Retina (tissue), 1 donor: ENCODE results near the gene ARHGAP6.

Source experiments
- DNase-seq: peaks from one replicate; pipeline ENCODE4 v3.0.0-alpha.2; 2016

ARHGAP6 gene

DNA sequence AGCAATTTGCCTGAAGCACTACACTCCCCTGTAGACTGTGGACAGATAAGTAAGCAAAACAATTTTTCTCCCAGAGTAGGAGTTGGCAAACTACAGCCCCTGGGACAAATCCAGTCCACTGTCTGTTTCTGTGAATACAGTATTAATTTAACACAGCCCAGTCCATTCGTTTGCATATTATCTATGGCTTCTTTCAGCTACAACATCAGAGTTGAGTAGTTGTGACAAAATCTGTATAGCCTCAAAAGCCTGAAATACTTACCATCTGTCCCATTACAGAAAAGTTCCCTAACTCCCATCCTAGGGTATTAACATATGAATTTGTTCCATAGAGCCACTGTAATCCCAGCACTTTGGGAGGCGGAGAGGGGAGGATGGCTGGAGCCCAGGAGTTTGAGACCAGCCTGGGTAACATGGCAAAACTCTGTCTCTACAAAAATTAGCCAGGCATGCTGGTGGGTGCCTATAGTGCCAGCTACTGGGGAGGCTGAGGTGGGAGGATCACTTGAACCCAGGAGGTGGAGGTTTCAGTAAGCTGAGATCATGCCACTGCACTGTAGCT is 319.5 kb downstream of the ARHGAP6 start:
- DNase-seq: no peak

DNA sequence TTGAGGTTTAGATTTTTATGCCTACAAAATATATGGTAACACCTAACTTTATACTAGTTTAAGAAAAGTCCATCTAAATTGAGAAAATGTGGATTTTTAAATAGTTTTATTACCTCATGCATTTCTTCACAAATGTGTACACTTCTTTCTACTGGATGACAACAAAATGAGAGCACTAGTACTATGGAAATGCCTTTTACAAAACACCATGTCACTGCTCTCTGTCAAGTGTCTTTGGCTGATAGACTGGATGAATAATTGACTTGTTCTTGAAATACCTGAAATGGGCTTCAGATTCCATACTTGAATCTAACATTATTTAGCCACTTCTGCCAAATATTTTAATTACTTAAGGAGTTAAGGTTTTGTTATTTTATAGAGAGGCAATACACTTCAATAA is 323.0 kb downstream of the ARHGAP6 start:
- no peak for DNase-seq

DNA sequence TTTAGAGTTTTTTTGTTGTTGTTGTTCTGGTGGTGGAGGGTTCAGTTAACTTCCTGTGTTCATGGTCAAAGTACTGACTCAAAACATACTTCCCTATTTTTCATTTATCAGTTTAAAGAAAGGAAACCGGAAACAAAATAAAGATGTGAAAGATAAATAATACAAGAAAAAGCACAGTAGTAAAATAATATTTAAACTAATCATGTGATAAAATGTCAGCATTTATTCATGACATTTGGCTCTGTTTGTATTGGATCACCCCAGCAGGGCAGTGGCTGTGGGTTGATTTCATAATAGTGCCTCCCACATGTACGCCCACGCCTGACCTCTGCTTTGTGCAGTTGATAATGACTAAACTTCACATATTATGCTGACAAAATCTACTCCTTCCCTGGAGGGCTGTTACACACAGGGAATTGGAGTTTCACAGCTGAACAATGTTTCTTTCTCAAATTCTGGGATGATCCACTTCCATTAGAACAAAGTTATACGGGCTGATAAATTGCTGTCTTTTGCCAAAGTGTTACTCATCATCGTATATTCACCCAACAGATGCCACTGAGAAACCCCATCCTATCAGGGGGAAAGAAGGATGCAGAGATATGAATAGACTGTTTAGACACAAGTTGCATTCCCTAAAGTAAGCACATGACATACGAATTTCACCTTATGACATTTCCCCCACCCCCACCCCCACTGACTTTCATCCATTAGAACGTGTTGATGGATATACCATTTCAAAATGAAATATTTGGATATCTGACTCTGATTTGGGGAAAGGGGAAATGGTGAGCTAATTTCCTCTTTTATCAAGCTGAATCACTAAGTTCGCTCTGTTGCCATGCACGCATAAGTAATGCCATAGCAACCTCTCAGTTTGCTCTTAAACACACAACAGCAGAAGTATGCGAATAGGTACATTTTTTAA is 324.2 kb downstream of the ARHGAP6 start:
- no peak for DNase-seq

DNA sequence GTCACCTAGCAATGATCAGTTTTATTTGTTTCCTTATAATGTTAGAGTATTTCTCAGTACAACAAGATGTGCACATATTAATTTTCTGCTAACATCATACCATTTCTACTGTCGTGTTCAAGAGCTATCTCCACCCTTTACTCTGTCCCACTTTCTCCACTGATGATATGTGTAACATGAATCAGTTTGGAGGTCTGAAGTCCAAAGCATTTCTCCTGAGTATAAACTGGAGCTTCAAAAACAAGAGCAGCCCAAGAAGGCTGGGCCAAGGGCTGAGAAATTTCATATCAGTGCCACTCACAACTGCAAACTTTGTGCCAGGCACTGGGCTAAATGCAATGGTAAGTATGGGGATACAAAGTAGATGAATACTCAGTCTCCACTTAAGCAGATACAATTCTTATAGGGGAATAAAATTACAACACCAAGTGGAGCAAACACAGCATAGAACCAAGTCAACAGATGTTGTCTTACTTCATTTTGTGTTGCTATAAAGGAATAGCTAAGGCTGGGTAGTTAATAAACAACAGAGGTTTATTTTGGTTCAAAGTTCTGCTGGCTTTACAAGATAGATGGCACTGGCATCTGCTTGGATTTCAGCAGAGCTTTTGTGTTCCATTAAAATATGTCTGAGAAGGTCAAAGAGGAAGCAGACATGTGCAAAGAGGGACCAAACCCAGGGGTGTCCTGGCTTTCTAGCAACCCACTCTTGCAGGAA is 328.3 kb downstream of the ARHGAP6 start:
- DNase-seq: no peak

DNA sequence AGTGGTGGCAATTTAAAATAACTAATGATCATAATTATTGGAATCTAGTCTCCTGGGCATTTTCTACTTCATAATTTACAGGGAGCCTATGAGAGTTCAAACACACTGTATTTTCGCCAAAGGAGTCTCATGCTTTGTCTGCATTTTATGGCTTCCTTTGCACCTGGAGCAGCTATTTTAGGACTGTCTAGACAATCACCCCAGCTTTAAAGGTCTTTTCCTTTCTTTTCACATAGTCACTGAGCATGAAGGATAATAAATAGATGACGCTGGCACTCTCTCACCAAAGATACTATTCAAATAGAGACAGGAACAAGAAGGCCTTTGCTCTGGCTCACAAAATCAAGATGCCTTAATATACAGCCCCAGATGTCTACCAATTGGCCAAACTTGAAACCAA is 329.5 kb downstream of the ARHGAP6 start:
- DNase-seq: no peak

DNA sequence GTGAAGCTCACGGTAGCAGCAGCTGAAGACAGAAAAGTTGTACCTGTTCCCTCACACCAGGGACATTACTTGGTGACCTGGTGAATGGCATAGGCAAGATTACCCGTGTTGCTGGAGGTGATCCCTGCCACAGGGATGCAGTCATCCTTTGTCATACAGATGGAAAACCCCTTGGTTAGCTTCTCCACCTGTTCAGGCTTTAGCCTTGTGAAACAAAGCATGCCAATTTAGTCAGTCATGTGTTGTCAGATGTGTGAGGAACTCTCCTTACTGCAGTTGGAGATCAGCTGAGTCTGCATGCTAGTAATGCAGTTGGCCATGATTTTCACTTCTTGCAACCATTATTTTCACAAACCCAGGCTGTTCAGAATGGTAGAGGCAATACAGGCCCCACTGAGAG is 331.6 kb downstream of the ARHGAP6 start:
- DNase-seq: no peak

DNA sequence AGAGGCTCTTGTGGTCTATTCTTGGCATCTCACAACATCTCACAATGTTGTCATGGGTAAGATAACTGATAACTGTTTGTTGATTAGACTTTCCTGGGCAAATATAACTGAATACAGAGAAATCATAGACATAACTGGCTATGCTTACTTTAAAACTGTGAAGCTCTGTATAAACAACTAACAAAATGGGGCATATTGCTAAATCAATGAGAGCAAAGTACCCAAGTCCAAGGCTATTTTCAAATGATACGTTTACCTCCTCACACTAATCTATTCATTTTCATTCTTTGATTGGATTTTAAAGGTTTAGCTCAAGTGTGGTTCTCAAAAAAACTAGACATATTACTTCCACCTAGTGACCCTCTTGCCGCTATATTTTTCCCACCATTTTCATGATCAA is 333.9 kb downstream of the ARHGAP6 start:
- DNase-seq: no peak

DNA sequence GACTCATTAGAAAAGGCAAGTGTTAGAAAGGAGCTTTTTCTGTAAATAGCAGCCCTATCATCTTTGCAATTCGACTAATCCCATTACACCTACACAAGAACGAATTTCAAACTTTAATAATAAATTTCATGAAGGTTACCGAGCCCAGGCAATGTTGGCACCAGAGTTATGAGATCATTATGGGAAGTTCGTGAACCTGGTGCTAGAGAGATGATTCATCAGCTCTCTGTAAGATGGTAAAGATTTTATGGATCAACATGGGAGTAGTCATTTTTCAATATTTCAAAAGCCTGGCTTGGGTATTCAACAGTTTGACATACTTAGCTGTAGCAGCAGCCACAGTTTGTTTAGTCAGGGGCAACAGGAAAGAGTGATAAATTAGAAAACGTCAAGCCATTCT is 336.7 kb downstream of the ARHGAP6 start:
- no peak for DNase-seq

DNA sequence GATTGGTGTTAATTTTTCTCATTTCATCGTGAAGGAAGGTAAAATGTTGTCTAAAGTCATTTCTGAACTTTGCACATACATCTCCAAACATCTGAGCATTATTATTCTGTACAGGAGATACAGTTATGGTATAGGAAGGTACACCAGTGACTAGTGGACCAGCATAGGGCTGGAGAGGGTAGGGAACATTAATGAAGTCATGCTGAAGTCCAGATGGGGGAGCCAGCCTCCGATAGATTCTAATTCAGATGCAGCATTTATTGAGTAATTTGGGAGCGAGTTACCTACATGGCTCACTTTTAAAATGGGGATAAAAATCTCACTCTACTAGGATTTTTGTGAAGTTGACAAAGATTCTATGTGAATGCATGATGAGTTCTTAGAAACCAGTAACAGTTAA is 337.6 kb downstream of the ARHGAP6 start:
- DNase-seq: no peak

DNA sequence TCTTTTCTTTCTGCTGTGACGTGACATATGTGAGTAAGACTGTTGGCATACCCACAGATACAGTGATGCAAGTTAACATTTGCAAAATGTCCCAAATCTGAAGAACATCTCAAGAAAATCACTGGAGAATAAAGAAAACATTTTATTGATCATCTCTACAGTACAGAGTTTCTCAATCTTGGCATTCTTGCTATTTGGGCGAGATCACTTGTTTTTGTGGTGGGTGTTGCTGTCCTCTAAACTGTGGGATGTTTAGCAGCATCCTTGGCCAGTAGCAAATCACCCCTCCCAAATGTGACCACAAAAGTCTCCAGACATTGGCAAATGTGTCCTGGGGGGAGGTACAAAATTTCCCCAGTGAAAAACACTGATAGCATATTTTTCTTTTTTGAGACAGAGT is 343.7 kb downstream of the ARHGAP6 start:
- DNase-seq: no peak

DNA sequence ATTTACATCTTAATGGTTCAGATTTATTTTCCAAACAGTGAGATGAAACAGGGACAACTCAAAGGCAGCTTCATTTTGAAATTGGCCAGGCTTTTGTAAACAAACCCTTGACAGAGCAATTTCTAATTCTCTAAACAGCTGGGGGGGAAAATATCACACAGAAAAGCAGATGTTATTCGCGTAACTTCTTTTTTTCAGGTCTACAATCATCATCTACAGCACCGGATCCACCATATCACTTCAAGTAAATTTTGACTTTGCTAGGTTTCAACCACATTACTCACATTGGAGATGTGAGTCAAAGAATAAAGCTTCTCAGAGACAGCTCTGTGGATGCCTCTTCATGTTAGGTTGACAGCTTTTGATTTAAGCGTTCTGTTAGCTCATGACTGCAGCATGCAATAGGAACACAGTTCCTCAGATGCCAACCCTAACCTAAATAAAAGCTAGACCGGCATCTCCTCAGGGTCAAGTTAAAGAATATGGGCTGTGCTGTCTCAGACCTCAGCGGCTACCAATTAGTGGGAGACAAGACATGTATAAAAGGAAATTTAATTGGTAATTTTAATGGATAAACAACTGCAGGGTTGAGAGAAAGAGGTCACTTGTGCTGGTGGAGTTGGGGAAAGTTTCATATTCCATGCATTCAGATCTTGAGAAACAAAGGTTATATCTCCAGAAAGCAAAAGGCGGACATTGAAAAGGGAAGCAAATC is 345.8 kb downstream of the ARHGAP6 start:
- peak; percentile 56 for DNase-seq

DNA sequence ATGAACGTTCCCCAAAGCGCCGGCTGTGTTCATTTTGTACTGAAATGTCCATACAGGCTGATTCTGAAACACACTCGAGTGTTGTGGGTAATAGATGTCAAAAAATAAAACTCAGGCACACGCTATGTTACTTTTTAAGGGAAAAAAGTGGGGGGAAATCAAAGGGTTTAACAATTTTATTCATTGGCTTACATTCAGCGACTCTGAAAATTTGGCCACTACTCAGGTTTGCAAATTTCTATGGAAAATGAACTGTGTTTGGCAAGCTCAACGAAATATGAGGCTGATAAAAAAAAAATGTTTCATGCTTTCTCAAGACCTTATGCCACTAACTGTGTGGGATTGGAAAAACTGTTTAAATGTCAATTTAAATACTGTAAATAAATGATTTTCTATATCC is 354.0 kb downstream of the ARHGAP6 start:
- no peak for DNase-seq

DNA sequence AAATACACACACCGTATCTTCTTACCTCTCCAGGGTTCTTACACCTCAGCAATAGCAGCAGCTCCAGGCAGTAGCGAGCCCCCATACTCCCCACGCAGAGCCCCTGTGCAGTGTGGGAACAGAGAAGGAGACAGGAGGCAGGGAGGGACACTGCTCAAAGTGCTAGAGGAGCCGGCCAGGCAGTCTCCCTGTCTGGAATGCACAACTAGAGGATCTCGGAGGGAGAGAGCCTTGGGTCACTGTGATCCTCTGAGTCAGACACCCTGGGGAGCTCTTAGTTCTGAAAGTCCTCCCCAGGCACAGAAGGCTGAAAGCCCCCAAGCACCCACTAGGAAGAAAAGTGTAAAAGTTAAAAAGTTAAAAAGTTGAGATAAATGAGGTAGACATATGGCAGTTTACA is 356.5 kb downstream of the ARHGAP6 start:
- no peak for DNase-seq

DNA sequence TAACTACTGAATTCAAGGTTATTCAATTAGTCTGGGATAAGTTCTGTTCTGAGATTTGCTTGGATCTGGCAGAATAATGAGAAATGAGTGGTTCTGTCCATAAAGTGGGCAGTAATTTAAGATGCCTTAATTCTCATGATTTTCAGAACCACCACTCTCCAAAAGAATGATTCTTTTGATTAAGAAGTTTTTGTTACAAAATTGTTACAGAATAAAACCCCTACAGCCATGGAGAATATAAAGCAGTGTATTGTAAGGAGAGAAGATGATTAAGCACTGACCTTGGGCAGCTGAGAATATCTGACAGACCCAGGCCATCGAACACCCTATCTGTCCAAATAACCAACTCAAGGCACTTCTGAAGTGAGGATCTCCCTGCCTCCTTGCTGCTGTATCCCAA is 360.1 kb downstream of the ARHGAP6 start:
- no peak for DNase-seq

DNA sequence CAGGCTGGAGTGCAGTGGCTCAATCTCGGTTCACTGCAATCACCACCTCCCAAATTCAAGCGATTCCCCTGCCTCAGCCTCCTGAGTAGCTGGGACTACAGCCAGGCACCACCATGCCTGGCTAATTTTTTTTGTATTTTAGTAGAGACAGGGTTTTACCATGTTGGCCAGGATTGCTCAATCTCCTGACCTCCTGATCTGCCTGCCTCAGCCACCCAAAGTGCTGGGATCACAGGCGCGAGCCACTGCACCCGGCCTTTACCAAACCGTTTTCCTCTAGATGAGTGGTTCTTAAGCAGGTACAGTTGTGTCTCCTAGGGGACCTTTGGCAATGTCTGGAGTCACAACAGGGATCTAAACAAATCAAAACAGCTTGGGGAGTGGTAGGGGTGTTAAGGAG is 360.9 kb downstream of the ARHGAP6 start:
- DNase-seq: no peak

DNA sequence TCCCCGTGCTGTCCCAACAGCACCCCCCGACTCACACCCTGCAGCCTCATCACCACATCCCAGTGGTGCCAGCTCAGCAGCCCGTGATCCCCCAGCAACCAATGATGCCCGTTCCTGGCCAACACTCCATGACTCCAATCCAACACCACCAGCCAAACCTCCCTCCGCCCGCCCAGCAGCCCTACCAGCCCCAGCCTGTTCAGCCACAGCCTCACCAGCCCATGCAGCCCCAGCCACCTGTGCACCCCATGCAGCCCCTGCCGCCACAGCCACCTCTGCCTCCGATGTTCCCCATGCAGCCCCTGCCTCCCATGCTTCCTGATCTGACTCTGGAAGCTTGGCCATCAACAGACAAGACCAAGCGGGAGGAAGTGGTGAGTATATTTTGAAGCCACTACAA is 367.1 kb downstream of the ARHGAP6 start:
- no peak for DNase-seq

DNA sequence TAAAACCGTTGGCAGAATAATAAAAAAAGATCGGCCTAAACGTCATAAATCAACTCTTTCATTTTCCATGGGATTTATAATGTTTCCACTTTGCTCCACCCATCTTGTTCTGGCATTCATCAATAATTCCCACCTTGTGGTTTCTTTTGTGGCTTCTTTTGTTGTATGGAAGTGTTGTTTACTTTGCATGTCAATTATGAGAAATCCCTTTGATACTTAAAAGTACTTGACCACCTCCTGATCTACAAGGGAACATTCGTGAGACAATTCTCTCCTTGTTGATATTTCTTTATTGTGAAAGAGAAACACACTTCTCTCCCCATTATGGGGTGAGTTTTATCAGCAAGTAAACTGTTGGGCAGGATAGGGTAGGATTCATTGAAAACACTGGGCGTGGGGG is 369.7 kb downstream of the ARHGAP6 start:
- DNase-seq: no peak

DNA sequence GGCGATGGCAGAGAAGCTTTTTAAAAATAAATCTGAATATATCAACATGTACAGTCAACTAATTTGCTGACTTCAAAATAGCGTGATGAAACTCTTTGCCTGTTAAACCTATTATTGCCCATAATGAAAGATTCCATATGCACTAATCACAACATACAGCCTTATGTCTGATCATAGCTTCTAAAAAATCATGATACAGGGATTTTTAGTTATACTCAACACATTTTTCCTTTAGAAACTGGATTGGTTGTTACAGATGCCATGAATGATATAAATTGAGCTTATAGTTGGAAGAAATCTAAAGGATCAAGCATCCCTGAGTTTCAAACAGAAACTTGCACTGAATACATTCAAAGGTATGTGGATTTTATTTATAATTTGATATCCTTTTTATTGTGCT is 372.6 kb downstream of the ARHGAP6 start, which contains the start of gene AMELX:
AMELX (plus strand) TSS at position 301 of the 400 bp plus-strand sequence. CDS start 1,376 bp downstream, outside the sequence.
- DNase-seq: no peak

DNA sequence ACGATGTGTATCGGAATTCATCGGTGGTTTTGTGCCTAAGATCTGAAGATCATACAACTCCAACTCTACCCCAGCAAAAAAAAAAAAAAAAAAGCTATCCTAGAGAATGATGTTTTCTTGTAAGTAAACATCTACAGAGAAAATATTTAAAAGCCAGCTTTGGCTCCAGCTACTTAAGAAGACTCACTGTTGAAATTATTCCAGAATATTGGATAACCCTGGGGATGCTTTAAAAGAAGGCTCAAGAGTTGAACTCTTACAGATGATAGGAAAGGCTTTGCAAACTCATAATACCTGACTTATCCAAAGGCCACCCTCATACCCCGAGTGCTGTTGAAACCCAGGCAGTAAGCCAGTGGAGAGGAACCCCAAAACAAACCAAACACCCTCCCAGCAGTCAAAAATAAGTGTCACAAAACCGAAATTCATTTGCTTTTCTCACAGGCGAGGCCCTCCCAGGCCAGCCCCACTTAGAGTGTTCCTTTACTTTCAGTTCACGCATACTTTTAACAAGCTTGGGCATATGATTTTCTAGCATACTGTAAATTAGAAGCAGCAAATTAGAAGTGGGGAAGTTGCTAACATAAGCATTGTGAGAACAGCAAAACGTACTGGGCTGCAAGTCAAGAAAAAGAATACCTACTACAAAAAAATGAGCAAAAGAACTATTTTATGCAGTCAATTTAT is 375.2 kb downstream of the ARHGAP6 start:
- no peak for DNase-seq

DNA sequence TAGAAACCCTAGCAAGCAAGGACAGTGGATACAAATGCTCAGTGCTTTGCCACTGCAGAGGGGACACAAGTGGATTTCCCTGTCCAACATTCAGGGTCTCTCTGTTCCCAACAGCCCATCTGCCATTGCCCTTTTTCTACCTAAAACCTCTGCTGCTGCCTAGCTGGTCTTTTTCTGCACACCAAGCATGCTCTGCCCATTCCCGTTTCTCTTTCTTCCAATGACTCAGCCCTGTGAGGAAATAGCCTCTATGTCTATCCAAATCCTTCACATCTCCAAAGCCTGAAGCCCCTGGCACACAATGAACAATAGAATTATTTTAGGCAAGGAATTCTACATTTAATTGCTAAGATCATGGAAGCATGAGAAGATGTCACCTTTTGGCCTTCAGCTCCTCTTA is 378.2 kb downstream of the ARHGAP6 start:
- DNase-seq: no peak

DNA sequence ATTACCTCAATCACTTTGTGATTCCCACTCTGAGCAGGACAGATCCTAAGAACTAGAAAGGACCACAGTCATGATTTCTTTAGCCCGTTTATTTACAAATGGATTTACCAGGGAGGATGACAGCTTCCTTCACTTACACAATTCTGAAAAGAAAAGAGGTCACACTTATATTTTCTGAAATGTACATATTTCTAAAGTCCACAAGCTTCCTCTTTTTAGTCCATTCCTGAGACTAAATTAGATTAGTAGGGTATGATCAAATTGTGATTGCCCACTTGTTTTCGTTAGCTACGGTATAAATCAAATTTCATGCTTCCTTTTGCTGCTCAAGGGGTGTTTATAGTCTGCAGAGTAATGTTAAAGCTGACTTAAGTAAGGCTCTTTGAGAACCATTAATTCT is 380.1 kb downstream of the ARHGAP6 start:
- DNase-seq: no peak

DNA sequence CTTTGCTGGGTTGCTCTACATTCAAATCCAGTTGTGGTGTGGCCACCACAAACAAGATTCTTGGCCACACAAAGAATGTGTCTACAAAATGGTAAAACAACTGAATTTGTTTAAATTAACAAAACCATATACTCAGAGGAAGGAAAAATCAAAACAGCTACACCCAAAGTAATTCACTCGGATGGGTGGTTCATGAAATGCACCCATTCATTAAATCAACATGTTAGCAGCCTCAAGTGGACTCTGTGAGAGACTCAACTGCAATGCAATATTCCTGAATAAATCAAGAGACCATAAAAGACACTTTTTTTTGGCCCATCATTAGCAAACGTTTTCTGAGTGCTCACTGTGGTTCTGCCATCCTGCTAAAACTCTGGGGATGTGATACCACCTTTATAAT is 383.7 kb downstream of the ARHGAP6 start:
- DNase-seq: no peak

DNA sequence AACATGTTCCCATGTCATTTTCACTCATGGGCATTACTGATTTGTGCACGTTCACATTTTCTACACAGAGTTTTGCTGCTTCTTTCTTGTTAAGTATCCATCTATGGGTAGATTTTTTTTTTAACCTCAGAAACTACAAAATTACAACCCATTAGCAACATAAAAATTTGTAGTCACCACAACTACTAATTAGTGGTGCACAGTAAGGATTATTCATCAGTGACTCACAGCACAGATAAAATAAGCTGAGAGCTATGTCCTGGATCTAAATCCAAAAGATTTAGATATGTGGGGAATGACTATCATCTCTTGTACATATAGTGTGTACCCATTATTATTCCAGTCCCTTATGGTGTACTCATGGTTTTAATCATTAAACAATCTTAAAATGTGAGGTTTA is 392.2 kb downstream of the ARHGAP6 start:
- DNase-seq: no peak
